Activated CD8-positive, alpha-beta memory T cell treated with anti-CD3 and anti-CD28 coated beads for 4 hours (primary cell): ENCODE data around the gene RPUSD2.
A peak's percentile ranks its signal among the peaks of the same experiment; 100 is the strongest.

Source experiments
- DNase-seq, 2 donors: peaks; one replicate each; pipeline ENCODE4 v3.0.0-alpha.2; 2020; ENCODE audit warnings: low read depth in 2 of 2

Gene RPUSD2, protein sequence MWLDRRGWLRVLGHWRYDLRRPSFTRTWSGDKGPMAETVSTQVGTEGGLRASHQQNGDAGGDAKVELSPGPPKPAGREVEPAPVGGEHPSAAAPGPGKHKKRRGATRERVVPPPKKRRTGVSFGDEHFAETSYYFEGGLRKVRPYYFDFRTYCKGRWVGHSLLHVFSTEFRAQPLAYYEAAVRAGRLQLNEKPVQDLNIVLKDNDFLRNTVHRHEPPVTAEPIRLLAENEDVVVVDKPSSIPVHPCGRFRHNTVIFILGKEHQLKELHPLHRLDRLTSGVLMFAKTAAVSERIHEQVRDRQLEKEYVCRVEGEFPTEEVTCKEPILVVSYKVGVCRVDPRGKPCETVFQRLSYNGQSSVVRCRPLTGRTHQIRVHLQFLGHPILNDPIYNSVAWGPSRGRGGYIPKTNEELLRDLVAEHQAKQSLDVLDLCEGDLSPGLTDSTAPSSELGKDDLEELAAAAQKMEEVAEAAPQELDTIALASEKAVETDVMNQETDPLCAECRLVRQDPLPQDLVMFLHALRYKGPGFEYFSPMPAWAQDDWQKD

DNA sequence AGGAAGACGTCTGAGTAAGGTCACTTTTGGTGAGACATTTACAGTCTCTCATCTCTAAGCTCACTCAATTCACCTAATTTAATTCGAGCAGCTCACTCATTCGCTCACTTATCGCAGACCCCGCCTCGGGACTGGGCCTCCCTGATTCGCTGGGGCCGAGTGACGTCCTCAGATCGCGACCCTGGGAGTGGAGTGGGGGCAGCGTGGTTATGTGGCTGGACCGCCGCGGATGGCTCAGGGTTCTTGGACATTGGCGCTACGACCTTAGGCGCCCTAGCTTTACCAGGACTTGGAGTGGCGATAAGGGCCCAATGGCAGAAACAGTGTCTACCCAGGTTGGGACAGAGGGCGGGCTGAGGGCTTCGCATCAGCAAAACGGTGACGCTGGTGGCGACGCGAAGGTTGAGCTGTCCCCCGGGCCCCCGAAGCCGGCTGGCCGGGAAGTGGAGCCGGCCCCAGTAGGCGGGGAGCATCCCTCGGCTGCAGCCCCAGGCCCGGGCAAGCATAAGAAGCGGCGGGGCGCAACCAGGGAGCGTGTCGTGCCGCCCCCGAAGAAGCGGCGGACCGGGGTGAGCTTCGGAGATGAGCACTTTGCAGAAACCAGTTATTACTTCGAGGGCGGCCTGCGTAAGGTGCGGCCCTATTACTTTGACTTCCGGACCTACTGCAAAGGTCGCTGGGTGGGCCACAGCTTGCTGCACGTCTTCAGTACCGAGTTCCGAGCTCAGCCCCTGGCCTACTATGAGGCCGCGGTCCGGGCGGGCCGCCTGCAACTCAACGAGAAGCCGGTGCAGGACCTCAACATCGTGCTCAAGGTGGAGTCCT lies at the start of gene RPUSD2:
Gene RPUSD2 (plus strand): TSS at position 171 of the 825 bp plus-strand sequence. CDS start 39 bp downstream, at position 210.
- DNase-seq = peak; percentile 86 to 87

DNA sequence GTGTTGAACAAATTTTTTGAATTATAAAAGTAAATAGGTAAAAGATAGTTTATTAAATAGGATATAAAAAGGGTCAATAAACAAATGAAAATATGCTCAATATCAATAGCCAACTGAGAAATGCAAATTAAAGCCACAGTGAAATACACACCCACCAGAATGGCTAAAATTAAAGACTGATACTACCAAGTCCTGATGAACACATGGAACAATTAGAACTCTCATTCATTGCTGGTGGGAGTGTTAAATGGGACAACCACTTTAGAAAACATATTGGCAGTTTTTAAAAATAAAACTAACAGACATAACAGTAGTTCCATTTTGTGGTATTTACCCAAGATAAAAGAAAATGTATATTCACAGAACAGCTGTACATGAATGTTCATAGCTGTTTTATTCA lies 45.5 kb upstream of the RPUSD2 start:
- DNase-seq = no peak

DNA sequence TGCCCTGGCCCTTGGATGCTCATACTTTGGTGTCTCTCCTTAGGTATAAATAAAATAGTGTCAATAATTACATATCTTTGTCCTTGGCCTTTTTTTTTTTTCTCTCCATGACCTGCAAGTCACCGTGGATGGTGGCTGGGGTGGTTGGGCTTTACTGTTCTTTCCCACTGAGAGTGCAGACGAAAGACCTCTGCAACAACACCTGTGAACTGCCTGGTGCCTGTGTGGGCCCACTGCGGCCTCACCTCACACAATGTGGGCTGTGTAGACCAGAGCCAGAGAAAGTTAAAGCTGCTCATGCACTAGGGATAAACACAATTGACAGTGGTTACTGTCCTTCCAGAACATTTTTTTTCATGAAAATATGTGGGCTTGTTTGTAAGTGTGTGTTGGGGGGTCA lies 43.2 kb upstream of the RPUSD2 start:
- DNase-seq = no peak

DNA sequence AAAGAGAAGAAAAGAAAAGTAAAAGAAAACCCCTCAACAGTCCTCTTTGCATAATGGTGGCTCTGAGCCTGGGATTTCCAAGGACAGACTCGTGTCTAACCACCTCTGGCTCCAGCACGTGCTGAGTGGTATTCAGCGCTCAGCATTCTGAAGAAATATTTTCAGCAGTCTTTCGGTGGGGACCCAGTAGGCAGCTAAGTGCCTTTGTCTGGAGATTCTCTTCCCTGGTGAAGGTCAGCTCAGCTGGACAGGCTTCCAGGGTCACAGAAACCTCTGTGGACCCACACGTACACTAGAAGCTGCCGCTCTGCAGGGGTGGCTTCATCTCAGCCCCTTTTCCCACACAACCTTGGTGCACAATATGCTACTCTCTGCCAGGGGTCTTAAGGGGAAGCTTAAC lies 40.3 kb upstream of the RPUSD2 start:
- DNase-seq = no peak

DNA sequence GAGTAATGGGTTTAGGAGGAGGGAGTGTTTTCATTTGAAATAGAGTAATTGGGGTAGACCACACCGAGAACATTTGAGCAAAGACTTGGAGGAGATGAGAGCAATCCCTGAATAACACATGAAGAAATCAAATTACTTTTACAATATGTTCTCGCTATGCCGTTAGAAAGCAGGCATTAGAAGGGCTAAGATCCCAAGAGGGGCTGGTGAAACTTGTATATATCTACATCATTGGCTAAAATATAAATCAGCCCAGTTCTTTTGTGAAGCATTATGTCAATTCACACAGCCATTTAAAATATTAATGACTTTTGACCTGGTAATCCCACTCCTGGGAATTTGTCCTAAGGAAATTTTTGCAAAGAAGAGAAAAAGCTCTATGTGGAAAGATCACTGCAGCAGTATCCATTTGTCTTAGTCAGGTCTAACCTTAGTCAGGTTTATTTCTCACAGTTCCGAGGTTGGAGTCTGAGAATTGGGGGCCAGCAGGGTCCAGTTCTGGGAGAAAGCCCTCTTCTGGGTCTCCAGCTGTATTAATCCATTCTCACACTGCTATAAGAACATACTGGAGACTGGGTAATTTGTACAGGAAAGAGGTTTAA lies 35.2 kb upstream of the RPUSD2 start:
- DNase-seq = no peak

DNA sequence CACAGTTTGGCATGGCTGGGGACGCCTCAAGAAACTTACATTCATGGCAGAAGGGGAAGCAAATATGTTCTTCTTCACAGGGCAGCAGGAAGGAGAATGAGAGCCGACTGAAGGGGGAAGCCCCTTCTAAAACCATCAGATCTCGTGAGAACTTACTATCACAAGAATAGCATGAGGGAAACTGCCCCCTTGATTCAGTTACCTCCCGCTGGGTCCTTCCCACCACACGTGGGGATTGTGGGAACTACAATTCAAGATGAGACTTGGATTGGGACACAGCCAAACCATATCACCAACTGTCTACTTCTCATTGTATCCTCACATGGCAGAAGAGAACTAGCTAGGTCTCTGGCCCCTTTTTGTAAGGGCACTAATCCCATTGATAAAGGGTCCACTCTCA lies 34.7 kb upstream of the RPUSD2 start:
- no peak for DNase-seq

DNA sequence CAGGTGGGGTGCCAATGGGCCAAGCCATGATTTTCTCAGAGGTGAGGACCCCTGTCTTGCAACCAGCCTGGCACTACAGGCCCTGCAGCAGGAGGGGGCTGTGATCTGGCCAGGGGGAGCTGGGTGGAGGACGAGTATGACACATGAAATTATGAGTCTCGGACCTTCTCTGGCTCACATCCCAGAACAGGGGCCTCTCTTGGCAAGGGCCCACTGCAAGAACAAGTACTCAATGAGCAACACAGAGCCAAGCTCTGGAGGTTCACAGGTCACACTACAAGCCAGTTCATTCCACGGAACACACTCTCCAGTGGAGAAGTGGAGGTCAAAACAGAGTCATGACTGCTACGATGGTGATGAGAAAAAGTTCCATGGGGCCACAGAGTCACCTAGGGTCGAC lies 32.6 kb upstream of the RPUSD2 start:
- no peak for DNase-seq

DNA sequence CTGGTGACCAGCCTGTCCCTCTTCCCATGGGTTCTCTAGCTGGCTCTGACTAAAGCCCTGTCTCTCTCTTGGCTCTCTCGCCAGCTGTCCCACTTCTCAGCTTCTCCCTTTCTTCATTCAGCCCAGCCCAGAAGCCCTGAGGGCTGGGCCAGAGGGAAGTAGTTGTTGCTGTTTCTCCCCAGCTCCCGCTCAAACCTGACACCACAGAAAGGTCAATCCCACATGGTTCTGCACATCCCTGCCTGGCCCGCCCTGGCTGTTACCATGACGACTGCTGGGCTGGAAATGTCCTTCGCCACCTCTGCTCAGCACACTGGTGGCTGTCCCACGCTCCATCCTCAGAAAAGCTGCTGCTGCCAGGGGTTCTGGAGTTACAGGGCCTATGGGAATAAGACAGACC lies 30.1 kb upstream of the RPUSD2 start:
- DNase-seq = no peak

DNA sequence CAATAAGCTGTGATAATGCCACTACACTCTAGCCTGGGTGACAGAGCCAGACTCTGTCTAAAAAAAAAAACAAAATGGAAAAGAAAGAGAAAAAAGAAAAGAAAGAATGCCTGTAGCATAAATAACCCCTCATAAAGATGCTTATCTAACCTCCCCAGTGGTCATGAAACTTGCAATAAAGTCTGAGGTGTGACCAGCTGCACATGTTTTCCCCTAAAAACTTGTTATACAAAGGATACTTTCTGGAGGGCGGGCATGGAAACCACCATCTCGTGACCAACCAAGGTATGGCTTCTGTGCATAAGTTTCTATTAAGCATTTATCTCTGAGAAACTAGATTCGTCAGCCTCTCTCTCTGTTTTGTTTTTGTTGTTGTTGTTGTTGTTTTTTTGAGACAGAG lies 26.0 kb upstream of the RPUSD2 start:
- DNase-seq = no peak

DNA sequence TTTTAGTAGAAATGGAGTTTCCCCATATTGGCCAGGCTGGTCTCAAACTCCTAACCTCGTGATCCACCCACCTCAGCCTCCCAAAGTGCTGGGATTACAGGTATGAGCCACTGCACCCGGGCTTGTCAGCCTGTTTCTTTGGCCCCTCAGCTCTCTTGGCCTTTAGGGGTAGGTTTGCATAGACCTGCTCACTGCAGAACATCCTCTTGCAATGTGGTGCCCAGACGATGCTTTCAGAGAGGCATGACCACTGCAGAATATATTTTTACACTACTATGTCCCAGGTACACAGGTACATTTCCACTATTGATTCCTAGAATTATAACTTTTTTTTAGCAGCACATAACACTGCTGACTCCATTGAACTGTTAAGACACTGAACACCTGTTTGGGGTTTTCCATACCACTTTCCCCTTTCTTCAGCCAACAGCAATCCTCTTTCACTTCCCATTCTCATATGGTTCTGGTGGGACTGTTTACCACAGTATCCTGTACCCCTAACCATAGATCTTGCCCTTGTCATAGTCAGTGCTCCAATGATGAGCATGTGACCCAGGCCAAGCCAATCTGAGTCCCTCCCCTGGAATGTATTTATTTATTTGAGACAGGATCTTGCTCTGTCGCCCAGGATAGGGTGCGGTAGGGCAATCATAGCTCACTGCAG lies 25.3 kb upstream of the RPUSD2 start:
- DNase-seq = no peak

DNA sequence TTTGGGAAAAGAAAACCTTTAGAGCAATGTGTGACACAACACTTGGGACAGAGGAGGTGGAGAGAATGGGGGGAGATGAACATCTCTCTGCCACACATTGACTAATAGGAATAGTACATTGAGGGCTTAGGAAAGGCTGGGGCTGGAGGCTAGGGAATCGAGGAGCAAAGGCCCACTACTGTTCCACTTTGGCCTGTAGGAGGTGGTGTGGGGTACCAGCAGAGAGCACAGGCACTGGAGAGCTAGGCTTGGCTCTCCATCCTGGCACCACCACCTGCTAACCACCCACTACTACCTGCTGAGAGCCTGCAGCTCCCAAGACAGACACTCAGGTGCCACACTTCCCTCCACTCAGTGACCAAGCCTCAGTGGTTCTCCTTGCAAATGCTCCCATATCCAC lies 23.6 kb upstream of the RPUSD2 start:
- no peak for DNase-seq

DNA sequence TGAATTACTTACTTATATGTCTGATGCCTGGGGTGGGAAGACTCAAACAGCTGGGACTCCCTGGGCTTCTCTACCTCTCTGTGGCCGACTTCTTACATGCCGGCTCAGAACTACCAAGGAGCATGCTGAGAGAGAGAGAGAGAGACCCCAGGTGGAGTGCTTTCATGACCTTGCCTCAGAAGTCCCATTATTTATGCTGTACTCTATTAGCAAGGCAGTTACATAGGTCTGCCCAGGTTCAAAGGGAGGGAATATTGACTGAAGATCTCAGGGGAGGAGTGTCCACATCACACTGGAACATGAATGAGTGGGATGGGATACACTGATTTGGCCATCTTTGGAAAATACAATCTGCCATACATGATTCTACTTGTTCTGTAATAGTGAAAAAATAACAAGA lies 20.5 kb upstream of the RPUSD2 start:
- no peak for DNase-seq

DNA sequence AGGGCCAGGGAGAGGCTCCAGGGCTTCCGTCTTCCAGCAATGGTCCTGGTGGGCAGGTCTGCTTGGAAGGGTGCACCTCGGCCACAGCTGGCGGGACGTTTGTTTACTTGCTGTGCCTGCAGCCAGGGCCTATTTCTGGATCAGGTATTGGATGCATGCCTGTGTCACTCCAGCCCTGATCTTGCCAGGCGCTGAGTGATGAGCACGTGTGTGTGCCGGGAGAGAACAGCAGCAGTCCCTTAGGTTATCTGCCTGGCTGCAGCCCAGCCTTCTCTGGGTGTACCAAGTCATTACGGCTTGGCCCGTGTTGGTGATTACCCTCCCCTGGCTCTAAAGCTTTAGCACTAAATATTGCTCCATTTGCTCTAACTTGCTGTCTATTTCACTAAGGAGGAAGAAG lies 19.2 kb upstream of the RPUSD2 start:
- no peak for DNase-seq

DNA sequence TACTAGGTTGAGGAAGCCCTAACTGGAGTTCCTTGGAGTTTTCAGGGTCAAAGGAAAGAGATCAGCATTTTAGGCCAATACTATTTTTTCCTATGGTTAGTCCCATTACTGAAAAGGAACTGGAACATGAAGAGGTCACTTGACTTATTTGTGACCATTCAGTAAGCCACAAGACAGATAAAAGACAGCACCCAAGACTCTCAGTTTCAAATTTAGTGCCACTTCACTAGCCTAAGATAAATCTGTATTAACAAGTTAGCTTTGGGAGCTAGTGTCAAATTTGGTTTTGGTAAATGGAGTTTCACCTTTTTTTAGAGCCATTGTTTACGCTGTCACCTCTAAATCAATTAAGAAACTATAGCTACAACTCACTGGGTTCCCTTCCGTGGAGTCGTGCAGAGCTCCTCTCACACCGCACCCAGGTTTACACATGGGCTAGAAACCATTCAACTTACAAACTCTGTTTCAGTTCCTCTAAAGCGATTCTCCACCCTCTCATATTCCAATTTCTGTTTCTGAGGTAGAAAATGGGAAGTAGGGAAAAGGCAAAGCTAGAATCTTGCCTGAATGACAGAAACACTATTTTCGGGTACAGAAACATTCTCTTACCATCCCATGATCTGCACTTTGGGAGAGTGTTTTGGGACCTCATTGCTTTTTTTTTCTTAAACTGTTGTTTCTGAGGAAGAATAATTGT lies 18.6 kb upstream of the RPUSD2 start:
- no peak for DNase-seq

DNA sequence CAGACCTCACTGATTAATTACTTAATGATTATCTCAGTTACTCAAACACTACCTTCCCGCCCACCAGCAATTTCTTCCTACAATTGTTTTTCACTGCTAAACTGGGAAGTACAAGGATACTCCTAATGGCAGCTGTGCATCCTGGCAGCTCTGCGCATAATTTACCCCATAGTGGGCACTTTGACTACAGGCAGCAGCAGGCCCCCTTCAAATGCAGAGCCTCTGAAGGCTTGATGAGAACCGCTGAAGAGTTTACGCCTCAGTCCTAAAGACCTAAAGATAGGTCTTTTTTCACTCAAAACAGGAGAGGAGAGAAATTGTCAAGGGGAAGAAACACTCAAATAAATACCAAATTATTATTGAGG lies 15.0 kb upstream of the RPUSD2 start:
- DNase-seq = no peak

DNA sequence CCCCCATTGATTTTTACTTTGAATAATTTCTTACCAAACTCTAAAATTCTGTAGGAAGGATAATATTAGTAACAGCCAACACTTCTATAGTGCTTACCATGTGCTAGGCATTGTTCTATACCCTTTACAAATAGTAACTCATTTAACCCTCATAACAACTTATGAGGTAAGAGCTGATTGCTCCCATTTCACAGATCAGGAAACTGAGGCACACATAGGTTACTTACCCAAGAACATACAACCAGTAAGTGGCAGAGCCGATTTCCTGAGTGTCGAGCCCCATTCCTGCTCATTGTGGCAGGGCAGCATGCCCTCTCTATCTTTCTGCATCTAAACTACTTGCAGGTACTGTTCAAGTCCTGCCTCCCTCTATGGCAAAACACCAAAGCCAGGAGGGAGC lies 13.2 kb upstream of the RPUSD2 start:
- DNase-seq = no peak

DNA sequence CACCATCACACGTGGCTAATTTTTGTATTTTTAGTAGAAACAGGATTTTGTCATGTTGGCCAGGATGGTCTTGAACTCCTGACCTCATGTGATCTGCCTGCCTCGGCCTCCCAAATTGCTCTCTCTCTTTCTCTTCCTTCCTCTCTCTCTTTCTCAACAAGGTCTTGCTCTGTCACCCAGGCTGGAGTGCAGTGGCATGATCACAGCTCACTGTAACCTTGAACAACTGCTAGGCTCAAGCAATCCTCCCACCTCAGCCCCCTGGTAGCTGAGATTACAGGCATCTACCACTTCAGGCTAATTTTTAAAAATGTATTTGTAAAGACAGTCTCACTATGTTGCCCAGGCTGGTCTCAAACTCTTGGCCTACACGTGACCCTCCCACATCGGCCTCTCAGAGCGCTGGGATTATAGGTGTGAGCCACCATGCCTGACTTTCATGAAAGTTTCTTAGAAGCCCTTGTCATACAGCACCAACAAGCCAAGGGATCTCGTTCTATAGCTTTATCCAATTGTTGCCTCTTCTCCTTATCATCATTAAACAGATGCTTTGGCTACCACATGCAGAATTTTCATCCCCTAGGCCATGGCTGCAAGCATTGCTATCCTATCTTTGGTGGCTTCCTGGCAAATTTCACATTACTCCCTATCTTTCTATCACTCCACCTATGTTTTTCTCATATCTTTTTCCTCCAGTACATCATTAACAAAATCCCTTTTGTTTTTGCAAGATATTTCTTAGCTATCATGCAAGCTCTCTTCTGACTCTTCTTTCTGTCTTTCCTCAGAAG lies 10.0 kb upstream of the RPUSD2 start:
- no peak for DNase-seq

DNA sequence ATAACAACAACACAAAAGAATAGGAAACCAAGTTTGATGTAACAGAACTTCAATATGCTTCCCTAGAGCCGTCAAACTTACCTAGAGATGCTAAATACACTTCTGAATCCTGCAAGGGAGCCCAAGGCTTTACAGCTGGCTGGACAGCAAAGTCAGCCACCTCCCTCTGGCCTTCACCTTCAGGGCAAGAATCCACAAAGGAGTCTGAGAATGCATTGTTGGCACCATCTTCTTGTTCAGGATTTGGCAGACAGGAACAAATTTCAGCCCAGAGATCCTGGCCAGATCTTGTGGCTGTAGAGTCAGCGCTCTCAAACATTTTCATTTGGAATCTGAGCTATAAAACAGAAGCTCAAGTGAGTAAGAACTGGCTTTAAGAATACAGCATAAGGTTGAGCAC lies 6.4 kb upstream of the RPUSD2 start:
- no peak for DNase-seq

DNA sequence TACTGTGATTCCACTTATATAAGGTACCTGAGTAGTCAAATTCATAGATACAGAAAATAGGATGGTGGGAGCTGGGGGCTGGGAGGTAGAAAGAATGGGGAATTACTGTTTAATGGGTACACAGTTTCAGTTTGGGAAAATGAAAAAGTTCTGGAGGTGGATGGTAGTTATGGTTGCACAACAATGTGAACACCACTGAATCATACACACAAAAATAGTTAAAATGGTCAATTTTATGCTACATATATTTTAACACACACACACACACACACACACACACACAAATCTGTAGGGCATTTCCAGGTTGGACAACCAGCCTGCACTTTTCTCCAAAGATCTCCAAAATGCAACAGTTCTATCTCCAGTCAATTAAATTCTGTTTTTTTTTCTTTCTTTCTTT lies 5.7 kb upstream of the RPUSD2 start:
- DNase-seq = no peak

DNA sequence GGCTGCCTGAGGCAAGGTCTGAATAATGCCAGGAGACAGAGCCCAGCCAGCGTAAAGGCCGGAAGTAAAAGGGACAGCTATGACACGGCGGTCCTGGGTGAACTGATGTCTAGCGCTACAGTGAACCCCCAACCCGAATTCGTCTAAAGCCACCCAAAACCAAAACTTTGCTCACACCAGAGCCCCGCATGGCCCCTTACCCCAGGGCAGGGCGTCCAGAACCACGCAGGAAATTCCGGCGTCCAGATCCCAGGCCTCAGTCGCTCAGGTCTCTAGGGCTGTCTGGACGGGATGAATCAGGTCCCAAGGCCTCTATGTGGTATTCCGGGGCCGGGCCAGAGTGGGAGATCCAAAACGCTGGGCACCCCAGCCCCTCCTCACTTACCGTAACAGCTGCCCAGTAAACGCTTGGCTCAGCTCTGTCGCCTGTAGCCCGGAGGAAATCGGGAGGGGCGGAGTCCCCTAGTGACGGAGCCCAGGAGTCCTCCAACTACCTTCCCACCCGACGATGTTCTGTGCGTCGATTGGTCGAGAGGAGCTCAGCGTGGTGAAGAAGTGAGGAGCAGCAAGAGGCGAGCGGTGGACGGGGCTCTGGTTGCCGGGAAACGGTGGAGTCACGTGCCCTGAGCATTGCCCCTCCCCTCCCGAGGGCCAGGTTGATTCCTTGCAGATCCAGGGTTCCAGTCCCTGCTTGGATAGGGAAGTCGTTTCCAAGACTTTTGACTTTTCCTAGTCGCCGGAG lies 4.3 kb upstream of the RPUSD2 start, which contains the start of gene CCDC32:
Gene CCDC32 (minus strand): TSS at position 452 of the 742 bp plus-strand sequence. CDS start 2,027 bp downstream, outside the sequence.
- DNase-seq = peak; percentile 89 to 95
